Tibial nerve (tissue), 4 donors: ENCODE measurements around the gene BRIP1. TPM values are rescaled to one million over a fixed set of nuclear protein-coding genes. Genes with fewer than 3 reads are reported as not detected.

Experiments
- DNase-seq, 2 donors: peaks; one replicate each; pipeline ENCODE4 v3.0.0-alpha.2; 2019; ENCODE audit warnings: low spot score in 2 of 2
- H3K27ac ChIP-seq, 4 donors: fragments of 200-600 bp; sonication (generic) in 3 of 4; one replicate each; pipeline ENCODE4 v1.5.1; 2017 to 2019; ENCODE audit warnings: mild to moderate bottlenecking in 1 of 4
- H3K27me3 ChIP-seq, 2 donors: fragments of 200-600 bp; sonication (generic) in 1 of 2; one replicate each; pipeline versions ENCODE4 v1.5.1 to v1.6.0; 2017 to 2019
- H3K36me3 ChIP-seq, 3 donors: fragments of 200-600 bp; sonication (generic); one replicate each; pipeline ENCODE4 v1.5.1; 2018 to 2019
- H3K4me1 ChIP-seq, 4 donors: fragments of 200-600 bp; sonication (generic) in 3 of 4; one replicate each; pipeline ENCODE4 v1.5.1; 2017 to 2019
- H3K4me3 ChIP-seq, 4 donors: fragments of 200-600 bp; sonication (generic) in 3 of 4; one replicate each; pipeline ENCODE4 v1.5.1; 2017 to 2019; ENCODE audit warnings: mild to moderate bottlenecking in 1 of 4, moderate library complexity in 1 of 4
- H3K9me3 ChIP-seq, 4 donors: fragments of 200-600 bp; sonication (generic) in 3 of 4; one replicate each; pipeline ENCODE4 v1.5.1; 2017 to 2019
- EP300 ChIP-seq, 2 donors: sonication (generic); formaldehyde crosslinking; IDR thresholded peaks; one replicate each; pipeline ENCODE4 v1.6.1; 2017; ENCODE audit warnings: antibody characterized with exemption in 2 of 2, mild to moderate bottlenecking in 1 of 2
- POLR2A ChIP-seq, 2 donors: fragments of 450-650 bp; IDR thresholded peaks; one replicate each; pipeline ENCODE4 v1.6.1; 2017; ENCODE audit warnings: antibody characterized with exemption in 2 of 2, mild to moderate bottlenecking in 2 of 2, moderate library complexity in 2 of 2
- WGBS, 2 donors: methylation state at CpG; one replicate each; pipeline ENCODE4 v1.1.5; 2018; 5-methylcytosine and 5-hydroxymethylcytosine counted together
- total RNA-seq, 4 donors: library from RNA; depleted of rRNA; stranded (reverse); fragments of >200 nt; gene quantifications; one replicate each; pipeline ENCODE4 v1.1.0, GENCODE V29; 2016
- TF ChIP-seq, protein P1 (sequence below), 5 experiments: fragments of 200-600 bp in 3 of 5; fragments of 450-650 bp in 2 of 5; sonication (generic) in 3 of 5; IDR thresholded peaks; one replicate each; pipeline ENCODE4 v1.5.1; 2016 to 2019; ENCODE audit warnings: antibody characterized with exemption in 5 of 5, mild to moderate bottlenecking in 3 of 5, moderate library complexity in 2 of 5

BRIP1 gene
- total RNA-seq, 4 donors from 2014 or later: 0.42 to 3.9 (median 0.89) TPM

DNA sequence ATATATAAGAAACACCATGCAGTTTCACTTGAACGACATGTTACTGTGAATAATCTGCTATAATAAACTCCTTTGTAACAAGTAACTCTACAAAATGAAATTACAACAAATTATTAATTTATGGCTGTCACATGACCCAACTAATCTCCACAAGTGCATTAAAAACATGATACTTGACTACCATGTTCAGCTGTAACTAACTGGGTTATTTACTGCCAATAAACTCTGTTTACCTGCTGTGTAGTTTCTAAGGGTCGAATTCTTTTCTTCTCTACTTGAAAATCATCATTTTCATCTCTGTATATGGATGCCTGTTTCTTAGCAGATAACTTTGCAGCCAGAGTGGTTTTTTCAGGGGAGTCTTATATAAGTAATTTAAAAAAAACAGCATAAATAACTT lies 14.4 kb downstream of the BRIP1 start:
- H3K27ac ChIP-seq: no peak overlapping the region
- WGBS, 2 donors: 88 to 92% methylated on average over 2 of the region's 2 CpGs
- no peak for TF ChIP-seq EP300 (IDR thresholded peaks at IDR 0.05)
- no peak for TF ChIP-seq POLR2A (IDR thresholded peaks at IDR 0.05)
- TF ChIP-seq, protein P1, sequence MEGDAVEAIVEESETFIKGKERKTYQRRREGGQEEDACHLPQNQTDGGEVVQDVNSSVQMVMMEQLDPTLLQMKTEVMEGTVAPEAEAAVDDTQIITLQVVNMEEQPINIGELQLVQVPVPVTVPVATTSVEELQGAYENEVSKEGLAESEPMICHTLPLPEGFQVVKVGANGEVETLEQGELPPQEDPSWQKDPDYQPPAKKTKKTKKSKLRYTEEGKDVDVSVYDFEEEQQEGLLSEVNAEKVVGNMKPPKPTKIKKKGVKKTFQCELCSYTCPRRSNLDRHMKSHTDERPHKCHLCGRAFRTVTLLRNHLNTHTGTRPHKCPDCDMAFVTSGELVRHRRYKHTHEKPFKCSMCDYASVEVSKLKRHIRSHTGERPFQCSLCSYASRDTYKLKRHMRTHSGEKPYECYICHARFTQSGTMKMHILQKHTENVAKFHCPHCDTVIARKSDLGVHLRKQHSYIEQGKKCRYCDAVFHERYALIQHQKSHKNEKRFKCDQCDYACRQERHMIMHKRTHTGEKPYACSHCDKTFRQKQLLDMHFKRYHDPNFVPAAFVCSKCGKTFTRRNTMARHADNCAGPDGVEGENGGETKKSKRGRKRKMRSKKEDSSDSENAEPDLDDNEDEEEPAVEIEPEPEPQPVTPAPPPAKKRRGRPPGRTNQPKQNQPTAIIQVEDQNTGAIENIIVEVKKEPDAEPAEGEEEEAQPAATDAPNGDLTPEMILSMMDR (IDR thresholded peaks at IDR 0.05): no peak
- no peak overlapping the region for H3K4me3 ChIP-seq
- H3K4me1 ChIP-seq: no peaks in the 10 kb centered on the region
- no peaks in the 10 kb centered on the region for H3K27me3 ChIP-seq
- H3K36me3 ChIP-seq: no peaks in the 10 kb centered on the region
- no peak for DNase-seq
- H3K9me3 ChIP-seq: no peaks in the 10 kb centered on the region

DNA sequence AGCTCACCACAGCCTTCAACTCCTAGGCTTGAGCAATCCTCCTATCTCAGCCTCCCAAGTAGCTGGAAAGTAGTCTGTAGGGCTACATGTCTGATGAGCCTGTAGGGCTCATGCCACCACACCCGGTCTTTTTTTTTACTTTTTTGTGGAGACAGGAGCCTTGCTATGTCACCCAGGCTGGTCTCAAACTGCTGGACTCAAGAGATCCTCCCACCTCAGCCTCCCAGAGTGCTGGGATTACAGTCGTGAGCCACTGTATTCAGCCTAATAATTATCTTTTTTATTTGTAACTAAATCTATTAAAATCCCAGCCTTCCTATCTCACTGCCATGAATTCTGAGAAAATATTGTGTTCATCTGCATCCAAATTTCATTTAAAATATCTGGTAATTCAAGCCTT lies 15.1 kb downstream of the BRIP1 start:
- H3K36me3 ChIP-seq: no peaks in the 10 kb centered on the region
- no peak overlapping the region for H3K4me3 ChIP-seq
- WGBS, 2 donors: 97 to 100% methylated on average over 2 of the region's 2 CpGs
- no peak for DNase-seq
- no peaks in the 10 kb centered on the region for H3K4me1 ChIP-seq
- H3K9me3 ChIP-seq: no peaks in the 10 kb centered on the region
- no peaks in the 10 kb centered on the region for H3K27me3 ChIP-seq
- TF ChIP-seq, protein P1 (IDR thresholded peaks at IDR 0.05): no peak
- TF ChIP-seq EP300 (IDR thresholded peaks at IDR 0.05): no peak
- no peak overlapping the region for H3K27ac ChIP-seq

DNA sequence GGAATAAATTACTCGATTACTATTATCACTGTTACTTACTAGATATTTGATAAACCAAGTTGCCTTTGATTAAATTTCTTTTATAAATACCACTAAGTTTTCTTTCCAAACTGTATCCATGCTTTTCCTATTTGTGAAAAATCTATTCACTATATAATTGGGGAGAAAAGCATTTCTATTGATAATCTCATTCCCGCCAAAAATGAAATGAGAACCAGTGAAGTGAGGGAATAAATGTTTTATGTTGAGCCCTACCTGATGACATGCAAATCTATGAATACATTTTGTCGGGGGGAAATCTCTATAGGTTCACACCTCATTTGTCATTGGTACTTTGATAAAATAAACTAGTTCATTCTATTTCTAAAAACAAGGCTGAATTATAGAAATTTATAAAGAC lies 15.7 kb downstream of the BRIP1 start:
- Histone ChIP-seq H3K9me3 (no peaks in the 10 kb centered on the region), H3K36me3 (no peaks in the 10 kb centered on the region), H3K4me3 (no peak overlapping the region), H3K4me1 (no peaks in the 10 kb centered on the region), H3K27ac (no peak overlapping the region), H3K27me3 (no peaks in the 10 kb centered on the region)
- WGBS, 2 donors: 94 to 96% methylated on average over 3 of the region's 3 CpGs
- DNase-seq: no peak
- TF ChIP-seq, protein P1 (IDR thresholded peaks at IDR 0.05): no peak
- TF ChIP-seq EP300 (IDR thresholded peaks at IDR 0.05): no peak
- no peak for TF ChIP-seq POLR2A (IDR thresholded peaks at IDR 0.05)

DNA sequence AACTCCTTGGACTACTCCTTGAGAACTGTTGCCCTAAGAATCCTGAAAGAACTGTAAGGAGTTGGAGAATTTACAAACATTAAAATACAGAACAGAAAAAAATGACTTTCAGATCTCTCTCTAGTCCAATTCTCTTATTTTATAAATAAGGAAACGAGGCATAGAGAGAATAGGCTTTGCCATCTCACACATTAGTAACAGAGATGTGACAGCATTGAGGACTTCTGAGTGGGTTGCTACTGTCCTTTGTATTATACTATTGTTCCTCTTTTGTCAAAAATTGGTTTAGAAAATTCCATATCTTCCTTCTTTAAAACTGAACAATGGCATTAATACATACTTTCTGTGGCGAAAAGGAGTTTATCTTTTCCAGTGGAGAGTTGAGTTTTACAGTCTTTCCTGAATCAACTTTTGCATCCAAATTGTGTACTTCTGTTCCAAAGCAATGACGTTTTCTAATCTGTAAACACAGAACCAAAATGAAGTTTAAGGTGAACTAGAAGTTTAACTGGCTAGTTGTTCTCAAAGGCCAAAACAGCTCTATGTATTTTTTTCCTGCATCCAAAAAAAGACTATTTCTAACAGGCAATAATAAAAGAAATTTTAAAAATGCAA lies 16.5 kb downstream of the BRIP1 start:
- Histone ChIP-seq H3K4me1 (no peaks in the 10 kb centered on the region), H3K27me3 (no peaks in the 10 kb centered on the region), H3K27ac (no peak overlapping the region), H3K9me3 (no peaks in the 10 kb centered on the region), H3K4me3 (no peak overlapping the region), H3K36me3 (no peaks in the 10 kb centered on the region)
- no peak for DNase-seq
- WGBS, 2 donors: 82 to 85% methylated on average over 3 of the region's 3 CpGs
- no peak for TF ChIP-seq POLR2A (IDR thresholded peaks at IDR 0.05)
- no peak for TF ChIP-seq EP300 (IDR thresholded peaks at IDR 0.05)
- TF ChIP-seq, protein P1 (IDR thresholded peaks at IDR 0.05): no peak

DNA sequence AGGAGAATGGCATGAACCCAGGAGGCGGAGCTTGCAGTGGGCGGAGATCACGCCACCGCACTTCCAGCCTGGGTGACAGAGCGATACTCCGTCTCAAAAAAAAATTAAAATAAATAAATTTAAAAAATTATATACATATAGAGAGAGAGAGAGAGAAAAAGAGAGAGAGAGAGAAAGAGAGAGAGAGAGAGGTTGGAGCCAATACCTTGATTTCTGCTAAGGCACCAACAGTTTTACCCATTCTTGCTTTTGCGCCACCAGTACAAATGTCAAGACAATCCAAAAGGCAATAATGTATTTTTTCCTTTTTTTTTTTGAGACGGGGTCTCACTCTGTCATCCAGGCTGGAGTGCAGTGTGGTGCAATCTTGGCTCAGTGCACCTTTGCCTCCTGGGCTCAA lies 17.2 kb downstream of the BRIP1 start:
- H3K4me3 ChIP-seq: no peak overlapping the region
- DNase-seq: no peak
- TF ChIP-seq POLR2A (IDR thresholded peaks at IDR 0.05): no peak
- TF ChIP-seq, protein P1 (IDR thresholded peaks at IDR 0.05): no peak
- TF ChIP-seq EP300 (IDR thresholded peaks at IDR 0.05): no peak
- H3K36me3 ChIP-seq: no peaks in the 10 kb centered on the region
- no peaks in the 10 kb centered on the region for H3K4me1 ChIP-seq
- H3K9me3 ChIP-seq: no peaks in the 10 kb centered on the region
- 97 to 98% methylated on average over 8 of the region's 8 CpGs for WGBS, 2 donors
- no peak overlapping the region for H3K27ac ChIP-seq
- no peaks in the 10 kb centered on the region for H3K27me3 ChIP-seq
